Gastrocnemius medialis (tissue), 4 donors: Measurements from ENCODE around the gene PLEKHN1. TPM values are rescaled to one million over a fixed set of nuclear protein-coding genes. Genes with fewer than 3 reads are reported as not detected.

Experiments used
- ATAC-seq, 2 donors: fragments of 150-250 bp; one replicate each; pipeline ENCODE4 v1.9.1; 2016
- DNase-seq, 2 donors: peaks; one replicate each; pipeline ENCODE4 v3.0.0-alpha.2; 2019
- H3K27ac ChIP-seq, 4 donors: fragments of 200-600 bp; sonication (generic); 1 replicate in 1 of 4; 2 replicates in 3 of 4; pipeline ENCODE4 v1.5.1; 2016 to 2018; ENCODE audit warnings: mild to moderate bottlenecking in 2 of 4, moderate library complexity in 1 of 4
- H3K27me3 ChIP-seq, 3 donors: fragments of 200-600 bp; sonication (generic) in 2 of 3; 1 replicate in 1 of 3; 2 replicates in 2 of 3; pipeline versions ENCODE4 v1.5.1 to v1.6.0; 2016 to 2019; ENCODE audit warnings: mild to moderate bottlenecking in 1 of 3, moderate library complexity in 1 of 3
- H3K36me3 ChIP-seq, 2 donors: fragments of 200-600 bp; sonication (generic) in 1 of 2; one replicate each; pipeline ENCODE4 v1.5.1; 2017 to 2018
- H3K4me1 ChIP-seq, 2 donors: fragments of 200-600 bp; sonication (generic) in 1 of 2; one replicate each; pipeline ENCODE4 v1.5.1; 2016 to 2017; ENCODE audit warnings: mild to moderate bottlenecking in 2 of 2
- H3K4me3 ChIP-seq, 4 donors: fragments of 200-600 bp; sonication (generic) in 3 of 4; 1 replicate in 1 of 4; 2 replicates in 3 of 4; pipeline ENCODE4 v1.5.1; 2016 to 2019; ENCODE audit warnings: mild to moderate bottlenecking in 2 of 4
- H3K9me3 ChIP-seq, 3 donors: fragments of 200-600 bp; sonication (generic) in 2 of 3; 1 replicate in 1 of 3; 2 replicates in 2 of 3; pipeline ENCODE4 v1.5.1; 2016 to 2019
- POLR2A ChIP-seq, 2 donors: fragments of 450-650 bp; IDR thresholded peaks; one replicate each; pipeline ENCODE4 v1.6.1; 2017; ENCODE audit warnings: antibody characterized with exemption in 2 of 2, mild to moderate bottlenecking in 2 of 2, moderate library complexity in 2 of 2
- in situ Hi-C, 4 donors: fragments of 200-750 bp; cut with MboI; loops; one replicate each; pipeline versions ENCODE4 v1.15.0 to v1.8.0; 2017; ENCODE audit warnings: low sequenced_read_pairs in 4 of 4
- intact Hi-C: fragments of 100-400 bp; cut with DNase I; formaldehyde crosslinking; loops from one replicate; pipeline ENCODE4 v1.15.1; 2023; ENCODE audit warnings: low total_unique reads
- total RNA-seq, 4 donors: library from RNA; depleted of rRNA; stranded (reverse); fragments of >200 nt; gene quantifications; one replicate each; pipeline versions ENCODE4 v1.1.0 to v1.2.3, GENCODE V29; 2016
- TF ChIP-seq, protein P1 (sequence below), 5 experiments: fragments of 450-650 bp in 3 of 5; fragments of 200-600 bp in 2 of 5; sonication (generic) in 2 of 5; IDR thresholded peaks in 4 of 5; conservative IDR thresholded peaks in 1 of 5; 1 replicate in 4 of 5; 2 replicates in 1 of 5; pipeline ENCODE4 v1.5.1; 2016 to 2019; ENCODE audit warnings: antibody characterized with exemption in 5 of 5, mild to moderate bottlenecking in 3 of 5, moderate library complexity in 3 of 5

PLEKHN1 gene
- total RNA-seq, 4 donors from 2014 or later, result 0.23 TPM; not detected in 3

DNA sequence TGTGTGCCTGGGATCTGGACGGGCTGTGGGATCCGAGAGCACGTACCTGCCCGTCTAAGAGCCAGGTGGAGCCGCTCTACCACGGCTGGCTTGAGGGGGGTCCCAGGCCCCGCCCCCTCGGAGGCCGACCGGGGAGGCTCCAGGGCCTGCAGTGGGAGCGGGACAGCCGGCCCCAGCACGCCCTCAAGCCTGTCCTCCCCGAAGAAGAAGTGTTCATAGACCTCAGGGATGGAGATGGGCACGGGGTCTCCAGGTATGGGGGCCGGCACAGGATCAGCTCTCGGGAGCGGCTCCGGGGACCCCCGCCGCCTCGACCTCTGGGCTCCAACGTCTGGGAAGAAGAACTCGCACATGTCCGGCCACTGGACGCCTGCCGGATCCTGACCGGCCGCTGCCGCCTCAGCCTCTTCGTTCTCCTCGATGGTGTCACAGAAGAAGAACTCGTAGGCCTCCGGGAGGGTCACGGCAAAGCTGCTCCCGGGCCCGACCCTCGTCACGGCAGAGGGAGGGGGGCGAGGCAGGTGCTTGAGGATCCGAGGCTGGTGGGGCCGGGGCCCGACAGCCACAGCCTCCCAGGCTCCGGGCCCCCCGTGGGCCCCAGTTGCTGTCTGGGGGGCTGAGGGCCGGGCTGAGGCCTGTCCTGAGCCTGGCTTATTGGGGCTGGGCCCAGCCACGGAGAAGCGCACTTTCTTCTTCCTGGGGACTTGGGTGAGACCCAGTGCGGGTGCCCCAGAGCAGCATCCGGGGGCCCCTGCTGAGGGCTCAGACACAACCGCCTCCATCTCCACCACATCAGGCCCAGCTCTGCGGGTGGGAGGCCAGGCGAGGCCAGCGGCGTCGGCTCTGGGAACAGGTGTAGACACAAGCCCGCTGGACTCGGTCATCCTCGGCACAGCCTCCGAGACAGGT is 12.8 kb downstream of the PLEKHN1 start:
- H3K36me3 ChIP-seq, result no peaks in the 10 kb centered on the region
- peaks cover 0 to 2% (median 0%) of the 10 kb centered on the region in 3 donors for H3K27me3 ChIP-seq
- TF ChIP-seq, protein P1, sequence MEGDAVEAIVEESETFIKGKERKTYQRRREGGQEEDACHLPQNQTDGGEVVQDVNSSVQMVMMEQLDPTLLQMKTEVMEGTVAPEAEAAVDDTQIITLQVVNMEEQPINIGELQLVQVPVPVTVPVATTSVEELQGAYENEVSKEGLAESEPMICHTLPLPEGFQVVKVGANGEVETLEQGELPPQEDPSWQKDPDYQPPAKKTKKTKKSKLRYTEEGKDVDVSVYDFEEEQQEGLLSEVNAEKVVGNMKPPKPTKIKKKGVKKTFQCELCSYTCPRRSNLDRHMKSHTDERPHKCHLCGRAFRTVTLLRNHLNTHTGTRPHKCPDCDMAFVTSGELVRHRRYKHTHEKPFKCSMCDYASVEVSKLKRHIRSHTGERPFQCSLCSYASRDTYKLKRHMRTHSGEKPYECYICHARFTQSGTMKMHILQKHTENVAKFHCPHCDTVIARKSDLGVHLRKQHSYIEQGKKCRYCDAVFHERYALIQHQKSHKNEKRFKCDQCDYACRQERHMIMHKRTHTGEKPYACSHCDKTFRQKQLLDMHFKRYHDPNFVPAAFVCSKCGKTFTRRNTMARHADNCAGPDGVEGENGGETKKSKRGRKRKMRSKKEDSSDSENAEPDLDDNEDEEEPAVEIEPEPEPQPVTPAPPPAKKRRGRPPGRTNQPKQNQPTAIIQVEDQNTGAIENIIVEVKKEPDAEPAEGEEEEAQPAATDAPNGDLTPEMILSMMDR (IDR thresholded peaks at IDR 0.05 in 4 of 5, conservative IDR thresholded peaks at IDR 0.05 in 1 of 5), result no peak
- TF ChIP-seq POLR2A (IDR thresholded peaks at IDR 0.05), result peak in 1 of 2 donors; percentile 3
- peak overlapping the region; percentile 57 to 65 (median 58) for H3K4me3 ChIP-seq
- ATAC-seq (no peak), DNase-seq (no peak)
- peak overlapping the region; percentile 100 for H3K27ac ChIP-seq
- intact Hi-C loops (no loop called here), in situ Hi-C loops (no loop called here)
- peaks cover 29 to 48% of the 10 kb centered on the region in 2 donors for H3K4me1 ChIP-seq
- no peaks in the 10 kb centered on the region for H3K9me3 ChIP-seq

DNA sequence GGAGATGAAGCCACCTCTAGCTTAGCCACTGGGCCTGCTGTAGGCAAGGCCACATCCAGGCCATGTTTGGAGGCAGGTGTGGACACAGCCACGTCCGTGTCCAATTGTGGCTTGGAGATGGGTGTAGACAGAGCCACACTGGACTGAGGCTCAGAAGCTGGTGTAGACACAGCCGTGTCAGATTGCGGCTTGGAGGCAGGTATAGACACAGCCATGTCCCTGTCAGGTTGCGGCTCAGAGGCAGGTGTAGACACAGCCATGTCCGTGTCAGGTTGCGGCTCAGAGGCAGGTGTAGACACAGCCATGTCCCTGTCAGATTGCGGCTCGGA is 13.4 kb downstream of the PLEKHN1 start:
- in situ Hi-C loops (loop anchor here in 2 of 4 donors (10.0 kb wide), 1 partner anchor 85 kb away; no protein-coding TSS in a partner anchor), intact Hi-C loops (loop anchor here (5.0 kb wide), 1 partner anchor 368 kb away; the partner anchor contains the start of gene DVL1)
- Histone ChIP-seq H3K4me1 (peaks cover 29 to 48% of the 10 kb centered on the region in 2 donors), H3K27me3 (peaks cover 0 to 2% (median 0%) of the 10 kb centered on the region in 3 donors), H3K9me3 (no peaks in the 10 kb centered on the region), H3K4me3 (peak overlapping the region; percentile 57 to 65 (median 58)), H3K36me3 (no peaks in the 10 kb centered on the region), H3K27ac (peak overlapping the region; percentile 100)
- DNase-seq (no peak), ATAC-seq (no peak)
- TF ChIP-seq, protein P1 (IDR thresholded peaks at IDR 0.05 in 4 of 5, conservative IDR thresholded peaks at IDR 0.05 in 1 of 5), result no peak
- no peak for TF ChIP-seq POLR2A (IDR thresholded peaks at IDR 0.05)

DNA sequence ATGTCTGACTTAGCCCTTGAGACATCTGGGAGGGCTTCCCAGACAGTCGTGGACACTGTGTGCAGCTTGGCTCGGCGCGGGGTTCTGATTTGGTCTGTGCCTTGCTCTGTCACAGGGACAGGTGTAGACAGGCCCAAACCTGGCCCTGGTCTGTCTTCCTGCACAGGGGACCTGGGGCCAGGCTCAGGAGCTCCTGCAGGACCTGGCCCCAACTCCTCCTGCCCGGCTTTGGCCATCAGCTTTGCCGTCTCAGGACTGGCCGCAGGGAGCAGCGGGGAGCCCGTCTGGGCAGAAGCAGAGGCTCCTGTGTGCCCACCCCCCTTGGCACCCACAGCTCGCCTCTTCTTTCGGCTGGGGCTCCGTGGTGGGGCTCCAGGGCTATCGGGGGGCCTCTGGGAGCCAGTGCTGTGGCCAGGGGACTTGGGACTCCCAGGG is 13.9 kb downstream of the PLEKHN1 start:
- no peaks in the 10 kb centered on the region for H3K36me3 ChIP-seq
- peak; percentile 16 to 21 for ATAC-seq
- H3K27ac ChIP-seq, result peak overlapping the region; percentile 100
- TF ChIP-seq POLR2A (IDR thresholded peaks at IDR 0.05), result no peak
- TF ChIP-seq, protein P1 (IDR thresholded peaks at IDR 0.05 in 4 of 5, conservative IDR thresholded peaks at IDR 0.05 in 1 of 5), result no peak
- intact Hi-C loops, result loop anchor here (5.0 kb wide), 1 partner anchor 367 kb away; the partner anchor contains the start of gene DVL1
- peak; percentile 75 to 91 for DNase-seq
- no peaks in the 10 kb centered on the region for H3K27me3 ChIP-seq
- no peaks in the 10 kb centered on the region for H3K9me3 ChIP-seq
- peaks cover 29 to 48% of the 10 kb centered on the region in 2 donors for H3K4me1 ChIP-seq
- peak overlapping the region; percentile 54 to 67 (median 62) for H3K4me3 ChIP-seq
- in situ Hi-C loops, result loop anchor here in 2 of 4 donors (10.0 kb wide), 1 partner anchor 85 kb away; no protein-coding TSS in a partner anchor

DNA sequence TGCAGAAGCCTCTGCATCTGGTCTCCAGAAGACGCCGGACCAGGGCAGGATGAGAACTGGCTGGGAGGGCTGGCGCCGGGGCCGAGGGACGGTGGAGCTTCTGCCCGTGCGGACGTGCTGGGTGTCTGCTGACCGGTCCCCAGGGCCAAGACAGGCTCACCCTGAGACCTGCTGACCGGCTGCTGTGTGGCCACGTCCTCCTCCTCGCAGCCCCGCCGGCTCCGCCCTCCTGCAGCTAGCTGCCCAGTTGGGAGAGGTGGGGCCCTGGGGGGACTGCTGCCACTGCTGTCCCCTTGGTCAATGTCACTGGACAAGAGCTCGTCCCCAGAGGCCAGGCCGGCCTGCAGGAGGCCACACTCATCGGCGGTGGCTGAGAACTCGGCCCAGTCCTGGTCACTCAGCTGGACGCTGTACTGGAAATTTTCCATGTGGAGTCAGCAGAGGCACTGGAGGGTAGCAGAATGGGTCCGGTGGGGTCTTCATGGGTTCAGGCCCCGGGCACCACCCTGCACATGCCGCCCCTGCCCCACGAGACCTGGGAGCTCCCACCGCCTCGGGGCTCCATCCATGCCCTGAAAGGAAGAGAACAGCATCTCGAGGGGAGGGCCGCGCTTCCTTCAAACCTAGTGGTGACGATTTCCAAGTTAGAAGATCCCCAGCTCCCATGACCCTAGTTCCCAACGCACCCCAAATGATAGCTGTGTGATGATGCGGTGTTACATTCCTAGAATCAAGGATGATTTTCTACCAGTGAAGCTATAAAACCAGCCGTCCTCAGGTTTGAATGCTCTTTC is 14.5 kb downstream of the PLEKHN1 start:
- Histone ChIP-seq H3K36me3 (no peaks in the 10 kb centered on the region), H3K9me3 (no peaks in the 10 kb centered on the region), H3K4me3 (peak overlapping the region; percentile 58 to 67 (median 62)), H3K27me3 (no peaks in the 10 kb centered on the region), H3K4me1 (peaks cover 29 to 44% of the 10 kb centered on the region in 2 donors), H3K27ac (peak overlapping the region; percentile 100)
- TF ChIP-seq, protein P1 (IDR thresholded peaks at IDR 0.05 in 4 of 5, conservative IDR thresholded peaks at IDR 0.05 in 1 of 5), result peak in 2 of 5 experiments; percentile 16 to 25
- TF ChIP-seq POLR2A (IDR thresholded peaks at IDR 0.05), result peak; percentile 95
- DNase-seq (peak; percentile 95 to 98), ATAC-seq (peak; percentile 39)
- in situ Hi-C loops (loop anchor here in 2 of 4 donors (10.0 kb wide), 1 partner anchor 84 kb away; no protein-coding TSS in a partner anchor), intact Hi-C loops (loop anchor here (5.0 kb wide), 1 partner anchor 367 kb away; the partner anchor contains the start of gene DVL1)
